GM23338 (cell line): Measurements from ENCODE around the gene SIMC1.

Experiments used
- CTCF ChIP-seq, 2 experiments: fragments of 200-600 bp in 1 of 2; sonication (generic) in 1 of 2; conservative IDR thresholded peaks; 2 replicates each; pipeline versions ENCODE4 v1.5.1 to v1.6.1; 2016 to 2017; ENCODE audit warnings: antibody characterized with exemption in 2 of 2, low read depth in 2 of 2, mild to moderate bottlenecking in 2 of 2, moderate library complexity in 1 of 2
- JUNB ChIP-seq: IDR thresholded peaks from one replicate; pipeline ENCODE4 v1.6.1; 2016; ENCODE audit warnings: antibody characterized with exemption; ENCODE audit not compliant: unreplicated experiment
- POLR2AphosphoS5 ChIP-seq: IDR thresholded peaks from 2 replicates; pipeline ENCODE4 v1.6.1; 2016; ENCODE audit warnings: antibody characterized with exemption, low read depth
- REST ChIP-seq: IDR thresholded peaks from one replicate; pipeline ENCODE4 v1.6.1; 2018; ENCODE audit warnings: antibody characterized with exemption; ENCODE audit not compliant: unreplicated experiment
- STAT1 ChIP-seq: IDR thresholded peaks from one replicate; pipeline ENCODE4 v1.6.1; 2016; ENCODE audit warnings: antibody characterized with exemption; ENCODE audit not compliant: unreplicated experiment

DNA sequence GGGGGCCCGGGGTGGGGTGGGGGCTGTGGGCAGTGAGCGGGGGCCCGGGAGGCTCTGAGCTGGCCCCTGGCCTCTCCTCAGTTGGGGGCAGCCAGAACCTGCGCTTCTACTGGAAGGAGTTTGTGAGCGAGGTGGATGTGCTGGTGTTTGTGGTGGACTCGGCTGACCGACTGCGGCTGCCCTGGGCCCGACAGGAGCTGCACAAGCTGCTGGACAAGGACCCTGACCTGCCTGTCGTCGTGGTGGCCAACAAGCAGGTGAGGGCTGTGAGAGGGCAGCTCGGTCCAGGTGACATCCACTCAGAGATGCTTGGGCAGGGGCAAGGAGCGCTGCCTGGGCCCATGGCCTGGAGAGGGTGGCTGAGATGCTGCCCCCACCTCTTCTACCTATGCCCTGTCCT lies 130.5 kb downstream of the SIMC1 start:
- TF ChIP-seq CTCF (conservative IDR thresholded peaks at IDR 0.05; ENCODE audit: low read depth in 2 of 2) (no peak), STAT1 (no peak), JUNB (no peak), POLR2AphosphoS5 (no peak), REST (no peak)
